IPS-18c (cell line): ENCODE results near the gene TREH.
"Not testable (repeated sequence)": the region's sequence is repeated elsewhere in the genome, so short reads cannot be mapped to it uniquely, and the experiment has no call there.

Experiments used
- H3K4me3 ChIP-seq: 2 replicates; pipeline ENCODE4 v1.7.0; 2013; ENCODE audit warnings: low read depth, mild to moderate bottlenecking, low read length, moderate library complexity; ENCODE audit not compliant: insufficient read depth
- H3K9me3 ChIP-seq: one replicate; pipeline ENCODE4 v1.6.1; 2013; ENCODE audit warnings: mild to moderate bottlenecking, low read length, moderate library complexity; ENCODE audit not compliant: control insufficient read depth, insufficient read depth

TREH gene, protein sequence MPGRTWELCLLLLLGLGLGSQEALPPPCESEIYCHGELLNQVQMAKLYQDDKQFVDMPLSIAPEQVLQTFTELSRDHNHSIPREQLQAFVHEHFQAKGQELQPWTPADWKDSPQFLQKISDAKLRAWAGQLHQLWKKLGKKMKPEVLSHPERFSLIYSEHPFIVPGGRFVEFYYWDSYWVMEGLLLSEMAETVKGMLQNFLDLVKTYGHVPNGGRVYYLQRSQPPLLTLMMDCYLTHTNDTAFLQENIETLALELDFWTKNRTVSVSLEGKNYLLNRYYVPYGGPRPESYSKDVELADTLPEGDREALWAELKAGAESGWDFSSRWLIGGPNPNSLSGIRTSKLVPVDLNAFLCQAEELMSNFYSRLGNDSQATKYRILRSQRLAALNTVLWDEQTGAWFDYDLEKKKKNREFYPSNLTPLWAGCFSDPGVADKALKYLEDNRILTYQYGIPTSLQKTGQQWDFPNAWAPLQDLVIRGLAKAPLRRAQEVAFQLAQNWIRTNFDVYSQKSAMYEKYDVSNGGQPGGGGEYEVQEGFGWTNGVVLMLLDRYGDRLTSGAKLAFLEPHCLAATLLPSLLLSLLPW

DNA sequence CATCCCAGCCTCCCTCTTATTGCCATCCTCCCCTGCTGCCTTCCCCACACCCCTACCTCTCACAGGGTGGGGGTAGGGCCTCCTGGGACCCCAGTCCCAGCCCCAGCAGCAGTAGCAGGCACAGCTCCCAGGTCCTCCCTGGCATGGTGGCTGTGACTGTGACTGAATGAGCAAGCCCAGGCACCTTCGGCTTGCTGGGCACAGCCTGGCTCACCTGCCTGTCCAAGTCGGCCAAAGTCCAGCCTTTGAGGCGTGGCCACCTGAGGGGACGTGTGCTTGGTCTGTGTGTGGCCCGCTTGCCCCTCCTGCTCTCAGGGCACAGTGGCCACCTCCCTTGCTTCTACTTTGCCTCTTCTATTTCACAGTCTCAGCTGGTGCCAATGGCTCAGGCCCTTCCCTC lies at the start of gene TREH:
TSS of gene TREH (minus strand) at position 168 of the 400 bp plus-strand sequence. CDS start at position 145, 23 bp downstream.
- H3K9me3 ChIP-seq: peaks cover 2% of the 10 kb centered on the region
- no peak within 1 kb of the TSS for H3K4me3 ChIP-seq

DNA sequence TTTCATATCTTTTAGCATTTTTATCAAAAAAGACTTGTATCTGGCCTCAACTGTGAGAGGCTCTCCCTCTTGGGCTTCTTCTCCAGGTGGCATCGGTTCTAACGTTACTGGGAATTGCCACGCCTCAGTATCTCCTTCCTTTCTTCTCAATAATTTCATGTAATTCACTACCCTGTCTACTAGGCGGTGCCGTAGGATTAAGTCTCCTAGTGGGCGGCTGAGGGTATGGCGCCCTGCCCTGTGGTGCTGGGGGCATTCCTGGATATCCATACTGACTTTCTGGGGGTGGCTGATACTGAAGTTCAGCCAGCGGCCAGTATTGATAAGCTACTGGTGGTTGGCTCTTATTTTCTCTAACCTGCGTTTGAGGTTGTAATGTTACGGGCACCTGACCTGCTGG lies 48.7 kb upstream of the TREH start:
- Histone ChIP-seq H3K4me3 (peak overlapping the region; percentile 36; the same call in 1 of the 2 replicates), H3K9me3 (peaks cover 11% of the 10 kb centered on the region)

DNA sequence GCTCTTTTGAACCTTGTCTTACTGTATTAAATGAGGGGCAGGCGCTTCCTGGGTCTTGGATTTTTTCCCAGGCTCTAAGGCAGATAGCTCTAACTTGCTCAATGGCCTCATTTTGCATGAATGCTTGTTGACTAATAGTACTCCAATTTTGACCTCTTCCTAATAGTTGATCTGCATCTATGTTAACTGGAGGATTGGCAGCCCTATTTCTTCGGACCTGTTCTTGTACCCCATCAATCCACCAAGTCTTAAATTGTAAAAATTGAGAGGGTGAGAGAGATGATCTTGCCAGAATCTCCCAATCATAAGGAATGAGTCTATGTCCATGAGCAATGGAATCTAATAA lies 48.2 kb upstream of the TREH start:
- peaks cover 12% of the 10 kb centered on the region for H3K9me3 ChIP-seq
- peak overlapping the region; percentile 36; the same call in 1 of the 2 replicates for H3K4me3 ChIP-seq

DNA sequence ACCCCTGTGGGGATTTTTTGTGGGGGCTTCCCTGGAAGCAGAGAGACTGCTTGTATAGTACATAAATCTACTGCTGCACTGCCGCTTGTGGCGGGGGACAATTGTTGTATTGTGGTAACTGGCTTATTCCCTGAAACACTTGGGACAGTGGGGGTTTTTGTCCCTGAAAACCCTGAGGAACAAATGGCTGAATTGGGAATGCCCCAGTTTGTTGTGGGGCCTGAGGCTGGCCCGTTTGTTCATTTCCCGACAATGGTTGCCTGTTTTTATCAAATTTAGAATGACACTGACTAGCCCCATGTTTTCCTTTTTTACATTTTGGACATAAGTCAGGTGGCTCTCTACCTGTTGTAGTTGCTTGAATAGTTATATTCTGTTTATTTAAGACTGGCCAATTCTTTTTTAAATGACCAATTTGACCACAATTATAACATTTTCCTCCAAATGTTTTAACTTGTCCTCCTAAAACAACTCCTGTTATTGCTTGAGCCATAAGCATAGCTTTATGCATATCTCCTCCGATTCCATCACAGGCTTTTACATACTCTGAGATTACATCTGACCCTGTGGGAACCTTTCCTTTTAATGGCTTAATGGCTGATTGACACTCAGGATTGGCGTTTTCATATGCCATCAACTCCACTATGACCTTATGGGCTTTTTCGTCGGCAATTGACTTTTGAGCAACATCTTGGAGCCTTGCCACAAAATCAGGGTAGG lies 47.7 kb upstream of the TREH start:
- peak overlapping the region; percentile 36 for H3K4me3 ChIP-seq

DNA sequence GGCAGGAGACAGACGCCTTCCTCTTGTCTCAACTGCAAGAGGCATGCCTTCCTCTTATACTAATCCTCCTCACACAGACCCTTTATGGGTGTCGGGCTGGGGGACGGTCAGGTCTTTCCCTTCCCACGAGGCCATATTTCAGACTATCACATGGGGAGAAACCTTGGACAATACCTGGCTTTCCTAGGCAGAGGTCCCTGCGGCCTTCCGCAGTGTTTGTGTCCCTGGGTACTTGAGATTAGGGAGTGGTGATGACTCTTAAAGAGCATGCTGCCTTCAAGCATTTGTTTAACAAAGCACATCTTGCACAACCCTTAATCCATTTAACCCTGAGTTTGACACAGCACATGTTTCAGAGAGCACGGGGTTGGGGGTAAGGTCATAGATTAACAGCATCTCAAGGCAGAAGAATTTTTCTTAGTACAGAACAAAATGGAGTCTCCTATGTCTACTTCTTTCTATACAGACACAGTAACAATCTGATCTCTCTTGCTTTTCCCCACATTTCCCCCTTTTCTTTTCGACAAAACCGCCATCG lies 42.1 kb upstream of the TREH start:
- H3K9me3 ChIP-seq: not testable (repeated sequence)

More for the DNA sequence above, 47.7 kb upstream of the TREH start:
- peaks cover 13% of the 10 kb centered on the region for H3K9me3 ChIP-seq

DNA sequence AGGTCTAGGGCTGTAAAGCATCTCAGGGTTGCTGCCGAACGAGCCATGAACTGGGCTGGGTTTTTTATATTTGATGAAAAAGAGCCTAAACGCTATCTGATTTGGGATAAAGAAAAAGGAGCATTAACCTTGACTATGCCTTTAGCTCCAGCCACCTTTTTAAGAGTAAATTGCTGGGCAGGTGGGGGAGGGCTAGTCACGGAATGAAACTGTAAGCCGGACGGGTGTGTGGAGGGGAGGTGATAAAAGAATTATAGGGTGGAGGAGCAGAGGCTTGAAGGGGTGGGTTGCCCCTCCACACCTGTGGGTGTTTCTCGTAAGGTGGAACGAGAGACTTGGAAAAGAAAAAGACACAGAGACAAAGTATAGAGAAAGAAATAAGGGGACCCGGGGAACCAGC lies 41.3 kb upstream of the TREH start:
- not testable (repeated sequence) for H3K9me3 ChIP-seq, H3K4me3 ChIP-seq

More for the DNA sequence above, 42.1 kb upstream of the TREH start:
- H3K4me3 ChIP-seq: not testable (repeated sequence)

DNA sequence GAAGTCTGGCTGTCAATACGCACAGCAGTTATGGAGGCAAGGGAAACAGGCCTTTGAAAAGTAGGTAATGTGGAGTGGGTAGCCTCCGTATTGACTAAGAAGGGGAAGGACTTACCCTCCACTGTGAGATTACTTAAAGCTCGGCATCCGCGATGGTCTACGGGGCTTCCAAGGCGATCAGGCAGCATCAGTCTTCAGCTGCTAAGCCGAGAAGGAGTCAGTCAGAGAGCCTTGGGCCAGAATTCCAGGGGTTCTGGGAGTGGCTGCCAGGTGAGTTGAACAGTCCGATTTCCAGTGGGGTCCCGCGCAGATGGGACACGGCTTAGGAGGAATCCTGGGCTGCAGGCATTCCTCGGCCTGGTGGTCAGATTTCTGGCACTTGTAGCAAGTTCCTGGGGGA lies 40.6 kb upstream of the TREH start:
- not testable (repeated sequence) for H3K4me3 ChIP-seq, H3K9me3 ChIP-seq

DNA sequence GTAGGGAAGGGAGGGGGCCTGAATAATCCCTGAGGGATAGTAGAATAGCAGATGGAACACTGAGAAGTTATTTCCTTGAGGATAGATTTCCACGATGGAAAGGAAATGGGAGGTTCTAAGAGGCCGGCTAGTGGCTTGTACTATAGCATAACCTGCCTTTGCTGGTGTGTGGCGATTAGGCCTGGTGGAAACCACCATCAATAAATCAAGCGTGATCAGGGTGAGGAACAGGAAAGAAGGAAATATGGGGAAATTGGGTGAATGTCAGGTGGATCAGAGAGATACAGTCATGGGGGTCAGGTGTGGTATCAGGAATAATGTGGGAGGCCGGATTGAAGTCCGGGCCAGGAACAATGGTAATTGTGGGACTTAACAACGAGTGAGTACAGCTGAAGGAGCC lies 39.1 kb upstream of the TREH start:
- not testable (repeated sequence) for H3K9me3 ChIP-seq, H3K4me3 ChIP-seq

DNA sequence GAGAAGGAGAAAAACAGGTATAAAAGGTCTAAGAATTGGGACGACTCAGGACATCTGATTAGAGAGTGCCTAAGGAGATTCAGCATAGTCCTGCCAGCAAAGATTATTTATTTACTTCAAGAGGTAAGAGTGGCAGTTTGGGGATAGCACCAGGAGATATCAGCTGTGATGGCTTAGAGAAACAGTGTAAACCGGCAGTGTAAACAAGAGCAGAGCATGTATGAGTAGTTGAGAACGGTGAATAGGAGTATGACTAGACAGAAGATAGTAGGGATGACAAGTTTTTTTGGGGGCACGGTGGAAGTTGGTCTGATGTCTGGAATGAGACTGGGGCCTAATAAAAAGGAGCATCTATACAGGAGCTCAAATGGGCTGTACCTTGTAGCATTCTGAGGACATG lies 38.3 kb upstream of the TREH start:
- not testable (repeated sequence) for H3K4me3 ChIP-seq, H3K9me3 ChIP-seq

DNA sequence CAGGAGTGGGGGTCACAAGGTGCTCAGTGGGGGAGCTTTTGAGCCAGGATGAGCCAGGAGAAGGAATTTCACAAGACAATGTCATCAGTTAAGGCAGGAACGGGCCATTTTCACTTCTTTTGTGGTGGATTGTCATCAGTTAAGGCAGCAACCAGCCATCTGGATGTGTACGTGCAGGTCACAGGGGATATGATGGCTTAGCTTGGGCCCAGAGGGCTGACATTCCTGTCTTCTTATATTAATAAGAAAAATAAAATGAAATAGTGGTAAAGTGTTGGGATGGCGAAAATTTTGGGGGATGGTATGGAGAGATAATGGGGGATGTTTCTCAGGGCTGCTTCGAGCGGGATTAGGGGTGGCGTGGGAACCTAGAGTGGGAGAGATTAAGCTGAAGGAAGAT lies 37.8 kb upstream of the TREH start:
- not testable (repeated sequence) for H3K4me3 ChIP-seq, H3K9me3 ChIP-seq

DNA sequence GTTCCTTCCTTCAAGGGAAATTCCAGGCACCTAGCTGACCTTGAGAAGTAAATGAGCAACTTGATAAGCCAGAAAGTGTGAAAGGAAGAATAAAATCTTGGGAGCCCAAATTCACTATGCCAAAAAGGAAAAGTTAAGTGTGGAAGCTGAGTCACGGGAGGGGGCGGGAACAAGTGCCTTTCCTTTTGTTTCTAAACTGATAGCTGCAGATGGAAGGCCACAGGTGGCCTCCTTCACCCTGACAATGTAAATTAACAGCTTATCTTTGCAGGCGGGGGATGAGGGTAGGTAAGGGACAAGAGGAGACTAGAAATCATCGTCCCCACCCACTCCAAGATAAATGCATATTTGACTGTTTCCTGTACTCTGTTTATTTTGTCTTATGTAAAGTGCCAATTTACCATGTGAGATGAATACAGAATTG lies 36.4 kb upstream of the TREH start:
- H3K4me3 ChIP-seq: no peak overlapping the region

DNA sequence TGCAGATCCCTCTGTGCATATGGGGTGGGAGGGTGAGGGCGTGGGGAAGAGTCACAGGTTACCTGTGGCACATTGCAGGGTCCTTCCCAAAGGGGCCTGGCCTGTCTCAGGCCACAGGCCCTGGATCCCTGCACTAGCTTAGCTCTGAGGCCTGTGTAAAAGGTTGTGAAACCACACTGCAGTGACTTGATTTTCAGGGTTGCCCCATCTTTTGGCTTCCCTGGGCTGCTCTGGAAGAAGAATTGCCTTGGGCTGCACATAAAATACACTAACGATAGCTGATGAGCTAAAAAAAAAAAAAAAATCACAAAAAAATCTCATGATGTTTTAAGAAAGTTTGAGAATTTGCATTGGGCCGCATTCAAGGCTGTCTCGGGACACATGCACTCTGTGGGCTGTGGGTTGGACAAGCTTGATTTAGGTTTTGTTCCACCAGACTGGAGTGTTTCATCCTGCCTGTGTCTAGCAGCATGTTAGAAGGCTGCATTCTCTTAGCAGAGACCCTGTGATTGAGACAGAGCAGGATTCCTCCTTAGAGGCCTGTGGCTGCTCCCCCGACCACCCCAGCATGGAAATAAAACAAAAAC lies 35.9 kb upstream of the TREH start:
- H3K4me3 ChIP-seq: no peak overlapping the region
- no peaks in the 10 kb centered on the region for H3K9me3 ChIP-seq

More for the DNA sequence above, 36.4 kb upstream of the TREH start:
- H3K9me3 ChIP-seq: no peaks in the 10 kb centered on the region

DNA sequence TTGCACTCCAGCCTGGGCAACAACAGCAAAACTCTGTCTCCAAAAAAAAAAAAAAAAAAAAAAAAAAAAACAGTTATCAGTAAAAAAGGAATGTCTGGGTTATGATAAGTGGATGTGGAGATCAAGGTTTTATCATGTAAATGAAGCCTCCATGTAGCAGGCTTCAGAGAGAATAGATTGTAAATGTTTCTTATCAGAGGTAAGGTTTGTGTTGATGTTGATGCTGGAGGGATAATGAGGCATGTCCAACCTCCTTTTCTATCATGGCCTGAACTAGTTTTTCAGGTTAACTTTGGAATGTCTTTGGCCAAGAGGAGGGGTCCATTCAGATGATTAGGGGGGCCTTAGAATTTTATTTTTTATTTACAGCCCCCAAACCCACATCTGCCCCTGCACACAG lies 35.4 kb upstream of the TREH start:
- Histone ChIP-seq H3K9me3 (no peaks in the 10 kb centered on the region), H3K4me3 (no peak overlapping the region)

DNA sequence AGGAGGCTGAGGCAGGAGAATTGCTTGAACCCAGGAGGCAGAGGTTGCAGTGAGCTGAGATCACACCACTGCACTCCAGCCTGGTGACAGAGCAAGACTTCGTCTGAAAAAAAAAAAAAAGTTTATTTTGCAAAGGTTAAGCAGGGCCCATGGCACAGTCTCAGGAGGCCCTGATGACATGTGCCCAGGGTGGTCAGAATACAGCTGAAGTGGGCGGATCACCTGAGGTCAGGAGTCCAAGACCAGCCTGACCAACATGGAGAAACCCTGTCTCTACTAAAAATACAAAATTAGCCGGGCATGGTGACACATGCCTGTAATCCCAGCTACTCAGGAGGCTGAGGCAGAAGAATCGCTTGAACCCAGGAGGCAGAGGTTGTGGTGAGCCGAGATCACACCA lies 35.0 kb upstream of the TREH start:
- H3K9me3 ChIP-seq, H3K4me3 ChIP-seq: not testable (repeated sequence)

DNA sequence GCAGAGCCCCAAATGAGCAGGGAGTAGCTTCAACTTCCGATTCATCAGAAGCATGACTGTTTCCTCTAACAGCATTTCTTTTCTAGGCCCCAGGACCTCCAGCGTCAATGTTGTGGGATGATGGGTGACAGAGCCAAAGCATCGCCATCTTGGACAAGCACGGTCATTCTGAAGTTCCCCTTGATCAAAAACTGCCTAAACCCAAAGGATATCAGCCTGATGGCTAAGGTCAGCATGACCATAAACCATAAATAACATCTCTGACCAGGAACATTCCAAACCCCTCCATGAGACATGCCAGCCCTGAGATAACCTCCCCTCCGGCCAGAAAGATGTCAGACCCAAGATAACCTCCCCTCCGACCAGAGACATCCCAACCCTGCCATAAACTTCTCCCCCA lies 28.8 kb upstream of the TREH start:
- no peaks in the 10 kb centered on the region for H3K9me3 ChIP-seq
- no peak overlapping the region for H3K4me3 ChIP-seq

DNA sequence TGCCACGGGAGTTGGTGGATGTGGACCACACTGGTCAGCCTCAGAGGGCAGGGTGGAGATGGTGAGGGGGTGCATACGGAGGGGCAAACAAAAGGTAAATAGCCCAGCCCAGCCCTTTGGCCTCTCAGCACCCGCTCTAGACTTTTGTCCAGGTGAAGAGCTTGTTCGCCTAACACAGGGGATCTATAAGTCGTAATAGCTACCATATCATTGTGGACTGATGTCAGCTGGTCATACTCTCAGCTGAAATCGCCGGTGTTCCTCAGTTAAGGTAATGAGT lies 27.0 kb upstream of the TREH start:
- Histone ChIP-seq H3K9me3 (no peaks in the 10 kb centered on the region), H3K4me3 (no peak overlapping the region)

DNA sequence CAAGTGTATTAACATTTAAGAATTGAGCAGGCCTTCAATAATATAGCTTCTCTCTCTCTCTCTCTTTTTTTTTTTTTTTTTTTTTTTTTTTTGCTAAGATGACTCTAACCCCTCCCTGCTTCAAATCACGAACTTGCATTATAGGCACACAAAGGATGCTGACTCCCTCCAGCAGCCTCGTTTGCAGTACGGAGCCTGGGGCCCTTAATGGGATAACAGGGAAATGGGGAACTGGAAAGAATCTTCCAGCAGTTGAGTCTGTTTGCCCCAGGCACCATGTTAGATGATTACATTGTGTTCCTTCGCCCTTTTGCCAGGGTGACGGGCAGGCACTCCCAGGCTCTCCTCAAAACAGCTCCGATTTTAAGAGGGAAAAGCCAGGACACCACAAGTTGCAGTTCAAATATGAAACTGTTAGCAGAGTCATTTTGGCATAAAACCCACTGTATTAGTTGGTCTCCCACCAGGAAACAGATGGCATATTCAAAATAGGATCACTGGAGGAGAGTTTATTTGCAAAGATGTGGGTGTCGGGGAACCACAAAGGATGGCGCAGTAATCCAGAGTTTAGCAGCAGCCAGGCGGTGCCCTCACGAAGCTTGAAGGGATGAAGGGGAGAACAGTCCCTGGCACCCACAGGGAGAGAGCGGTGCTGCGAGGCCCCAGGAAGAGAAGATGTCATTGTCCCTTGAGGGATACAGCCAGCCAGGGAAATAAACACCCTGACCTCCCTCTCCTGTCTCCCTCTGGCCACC lies 26.5 kb upstream of the TREH start:
- Histone ChIP-seq H3K4me3 (no peak overlapping the region), H3K9me3 (no peaks in the 10 kb centered on the region)
